Upper lobe of left lung (tissue), 6 donors: ENCODE results near the gene EPS8. TPM values are rescaled to one million over a fixed set of nuclear protein-coding genes. Genes with fewer than 3 reads are reported as not detected.

Experiments
- ATAC-seq, 2 donors: fragments of 200-7000 bp; cut with Tn5 transposase; one replicate each; pipeline ENCODE4 v1.9.1; 2022; ENCODE audit warnings: mild to moderate bottlenecking in 2 of 2, moderate library complexity in 2 of 2; ENCODE audit not compliant: low FRiP score in 2 of 2
- DNase-seq, 2 donors: peaks; one replicate each; pipeline ENCODE4 v3.0.0-alpha.2; 2019 to 2020
- H3K27ac ChIP-seq, 4 donors: fragments of 200-600 bp; sonication (generic); one replicate each; pipeline ENCODE4 v1.5.1; 2016 to 2019
- H3K27me3 ChIP-seq, 4 donors: fragments of 200-600 bp; sonication (generic); one replicate each; pipeline ENCODE4 v1.5.1; 2017 to 2019
- H3K36me3 ChIP-seq, 4 donors: fragments of 200-600 bp; sonication (generic); one replicate each; pipeline ENCODE4 v1.5.1; 2016 to 2019
- H3K4me1 ChIP-seq, 4 donors: fragments of 200-600 bp; sonication (generic); one replicate each; pipeline ENCODE4 v1.5.1; 2018 to 2019
- H3K4me3 ChIP-seq, 4 donors: fragments of 200-600 bp; sonication (generic); one replicate each; pipeline ENCODE4 v1.5.1; 2017 to 2019; ENCODE audit warnings: mild to moderate bottlenecking in 2 of 4, moderate library complexity in 1 of 4
- H3K9me3 ChIP-seq, 4 donors: fragments of 200-600 bp; sonication (generic); one replicate each; pipeline ENCODE4 v1.5.1; 2018 to 2019
- CTCF ChIP-seq, 6 experiments: fragments of 450-650 bp in 4 of 6; fragments of 200-600 bp in 2 of 6; sonication (generic) in 2 of 6; IDR thresholded peaks; one replicate each; pipeline ENCODE4 v1.5.1; 2016 to 2019; ENCODE audit warnings: antibody characterized with exemption in 6 of 6
- EP300 ChIP-seq, 4 donors: sonication (generic); formaldehyde crosslinking; IDR thresholded peaks; one replicate each; pipeline ENCODE4 v1.5.1; 2017; ENCODE audit warnings: antibody characterized with exemption in 4 of 4, control low read depth in 2 of 4
- POLR2A ChIP-seq, 4 donors: fragments of 450-650 bp; IDR thresholded peaks; one replicate each; pipeline ENCODE4 v1.5.1; 2016 to 2017; ENCODE audit warnings: antibody characterized with exemption in 4 of 4, mild to moderate bottlenecking in 2 of 4
- POLR2AphosphoS5 ChIP-seq, 2 donors: sonication (generic); formaldehyde crosslinking; IDR thresholded peaks; one replicate each; pipeline ENCODE4 v1.5.1; 2017; ENCODE audit warnings: antibody characterized with exemption in 2 of 2
- WGBS, 2 donors: methylation state at CpG; one replicate each; pipeline ENCODE4 v1.1.5; 2017 to 2018; 5-methylcytosine and 5-hydroxymethylcytosine counted together
- total RNA-seq, 6 donors: library from RNA; depleted of rRNA in 4 of 6; stranded (reverse); fragments of >200 nt in 4 of 6; gene quantifications; one replicate each; pipeline versions ENCODE4 v1.1.0 to v1.2.1, GENCODE V29; 2016 to 2021
- donor health status: DM: no; HTN: no; CAD: no; lungs with moderate emphysema.
- donor health status: DM: no; HTN: yes; CAD: no; lungs with severe emphysema.

The EPS8 gene
- total RNA-seq, 6 donors from 2014 or later = 43.9 to 112 (median 67.2) TPM

DNA sequence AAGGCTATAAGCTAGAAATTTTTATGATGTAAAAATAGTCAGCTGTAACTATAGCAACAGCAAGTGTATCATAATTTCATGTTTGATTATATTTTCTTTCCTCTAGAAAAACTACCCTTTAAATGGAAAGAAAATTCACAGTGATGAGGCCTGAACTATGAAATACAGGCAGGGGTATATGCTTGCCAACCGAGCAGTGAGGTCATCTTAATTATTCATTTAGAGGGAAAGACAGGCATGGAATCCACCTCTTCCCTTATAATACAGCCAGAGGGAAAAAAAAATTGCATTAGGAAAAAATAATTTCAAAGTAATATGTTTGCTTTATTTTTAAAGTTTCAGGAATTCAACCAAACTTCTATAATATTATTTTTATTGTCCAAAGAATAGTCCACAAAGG is 139.8 kb downstream of the EPS8 start:
- DNase-seq (no peak), ATAC-seq (no peak)
- no peak for TF ChIP-seq CTCF (IDR thresholded peaks at IDR 0.05)
- TF ChIP-seq EP300 (IDR thresholded peaks at IDR 0.05) = no peak
- no peak for TF ChIP-seq POLR2A (IDR thresholded peaks at IDR 0.05)
- TF ChIP-seq POLR2AphosphoS5 (IDR thresholded peaks at IDR 0.05) = no peak
- Histone ChIP-seq H3K36me3 (peaks cover 0 to 3% (median 0%) of the 10 kb centered on the region in 4 donors), H3K27ac (no peak overlapping the region), H3K4me3 (no peak overlapping the region), H3K27me3 (no peaks in the 10 kb centered on the region), H3K9me3 (no peaks in the 10 kb centered on the region), H3K4me1 (no peaks in the 10 kb centered on the region)
- WGBS, 2 donors = 78 to 91% methylated on average over 1 of the region's 1 CpG

DNA sequence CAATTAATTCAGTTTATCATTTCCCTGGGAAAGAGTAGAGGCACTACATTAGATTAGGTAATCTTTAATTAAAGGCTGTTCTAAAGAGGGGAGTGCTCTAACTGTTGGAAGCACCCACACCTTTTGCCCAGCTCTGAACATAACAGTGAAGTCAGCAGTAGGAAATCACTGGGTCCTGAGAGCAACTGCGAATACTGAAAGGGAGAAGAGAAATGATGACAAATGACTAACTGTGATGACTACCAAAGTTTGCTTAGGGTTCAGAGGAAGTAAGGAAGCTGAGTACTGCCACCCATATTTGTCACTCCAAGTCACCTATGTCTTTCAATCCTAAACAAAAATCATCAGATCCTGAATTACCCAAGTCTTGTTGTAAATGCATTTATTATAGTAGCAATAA is 140.6 kb downstream of the EPS8 start:
- TF ChIP-seq POLR2A (IDR thresholded peaks at IDR 0.05) = no peak
- TF ChIP-seq CTCF (IDR thresholded peaks at IDR 0.05) = no peak
- TF ChIP-seq POLR2AphosphoS5 (IDR thresholded peaks at IDR 0.05) = no peak
- no peak for TF ChIP-seq EP300 (IDR thresholded peaks at IDR 0.05)
- Histone ChIP-seq H3K4me3 (no peak overlapping the region), H3K9me3 (no peaks in the 10 kb centered on the region), H3K27ac (no peak overlapping the region), H3K36me3 (peaks cover 0 to 5% (median 2%) of the 10 kb centered on the region in 4 donors), H3K27me3 (no peaks in the 10 kb centered on the region), H3K4me1 (no peaks in the 10 kb centered on the region)
- 70 to 91% methylated on average over 1 of the region's 1 CpG for WGBS, 2 donors
- ATAC-seq = no peak
- DNase-seq = no peak

DNA sequence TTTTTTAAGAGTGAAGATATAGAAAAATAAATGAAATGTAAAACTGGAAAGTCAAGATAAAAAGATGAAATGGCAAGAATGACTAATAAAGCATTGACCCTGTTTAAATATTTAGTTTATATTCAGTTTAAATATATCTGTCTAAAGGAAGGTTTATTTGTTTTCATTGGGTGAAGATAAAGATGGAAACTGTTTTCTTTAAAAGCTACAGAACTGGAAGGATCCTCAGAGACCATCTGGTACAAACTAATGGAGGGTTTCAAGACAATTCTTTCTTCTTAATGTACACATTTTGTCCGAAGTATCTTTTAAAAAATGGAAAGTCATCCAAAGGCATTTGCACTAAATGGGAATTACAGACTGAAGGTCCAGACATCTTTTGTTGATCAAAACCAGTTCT is 142.6 kb downstream of the EPS8 start:
- Histone ChIP-seq H3K36me3 (peaks cover 0 to 4% (median 1%) of the 10 kb centered on the region in 4 donors), H3K4me3 (no peak overlapping the region), H3K27ac (no peak overlapping the region), H3K27me3 (no peaks in the 10 kb centered on the region), H3K4me1 (no peaks in the 10 kb centered on the region), H3K9me3 (no peaks in the 10 kb centered on the region)
- no peak for TF ChIP-seq CTCF (IDR thresholded peaks at IDR 0.05)
- no peak for TF ChIP-seq POLR2AphosphoS5 (IDR thresholded peaks at IDR 0.05)
- no peak for TF ChIP-seq POLR2A (IDR thresholded peaks at IDR 0.05)
- no peak for TF ChIP-seq EP300 (IDR thresholded peaks at IDR 0.05)
- WGBS, 2 donors = 0% methylated on average over 1 of the region's 1 CpG
- ATAC-seq (no peak), DNase-seq (no peak)

DNA sequence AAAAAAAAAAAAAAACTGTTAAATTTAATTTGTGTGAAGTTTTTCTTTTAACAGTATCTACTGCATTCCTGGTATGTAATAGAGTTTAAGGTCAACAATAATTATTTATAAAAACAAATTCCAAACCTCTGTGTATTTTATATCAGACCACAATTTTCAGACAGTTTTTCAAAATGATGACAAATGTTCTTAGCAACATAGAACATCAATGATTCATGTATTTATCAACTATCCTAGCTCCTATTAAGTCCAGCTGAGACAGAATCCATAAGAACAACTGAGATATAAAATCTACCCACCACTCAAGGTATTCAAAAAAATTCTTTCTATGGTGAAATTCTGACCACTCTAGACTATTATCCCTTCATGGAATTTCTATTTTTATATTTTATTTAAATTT is 144.5 kb downstream of the EPS8 start:
- no peaks in the 10 kb centered on the region for H3K27me3 ChIP-seq
- ATAC-seq (no peak), DNase-seq (no peak)
- no peak overlapping the region for H3K4me3 ChIP-seq
- H3K36me3 ChIP-seq = peaks cover 0 to 14% (median 6%) of the 10 kb centered on the region in 4 donors
- H3K4me1 ChIP-seq = no peaks in the 10 kb centered on the region
- TF ChIP-seq POLR2A (IDR thresholded peaks at IDR 0.05) (no peak), CTCF (IDR thresholded peaks at IDR 0.05) (no peak), POLR2AphosphoS5 (IDR thresholded peaks at IDR 0.05) (no peak)
- H3K9me3 ChIP-seq = no peaks in the 10 kb centered on the region
- H3K27ac ChIP-seq = no peak overlapping the region

DNA sequence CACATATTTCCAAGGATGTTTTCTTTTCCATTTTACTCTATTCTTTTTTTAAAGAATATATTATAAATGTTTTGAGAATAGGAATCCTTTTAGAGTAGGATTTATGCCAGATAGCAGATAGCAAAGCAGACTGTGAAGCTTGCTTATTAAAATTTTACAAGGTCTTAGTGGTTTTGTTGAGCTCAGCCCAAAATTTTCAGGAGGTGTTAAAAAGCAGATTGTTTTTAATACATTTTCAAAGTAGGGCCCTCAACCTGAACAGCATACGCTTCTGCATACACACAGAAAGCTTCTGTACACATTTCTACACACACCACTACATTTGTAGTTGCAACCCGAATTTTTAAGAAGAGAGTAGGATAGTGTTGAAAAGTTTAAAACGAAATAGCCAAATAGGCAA is 151.0 kb downstream of the EPS8 start:
- no peak for TF ChIP-seq POLR2AphosphoS5 (IDR thresholded peaks at IDR 0.05)
- Histone ChIP-seq H3K4me1 (peaks cover 0 to 6% (median 0%) of the 10 kb centered on the region in 4 donors), H3K27me3 (no peaks in the 10 kb centered on the region), H3K4me3 (no peak overlapping the region), H3K9me3 (no peaks in the 10 kb centered on the region), H3K36me3 (peaks cover 0 to 11% (median 5%) of the 10 kb centered on the region in 4 donors), H3K27ac (no peak overlapping the region)
- WGBS, 2 donors = 53 to 74% methylated on average over 3 of the region's 3 CpGs
- DNase-seq = no peak
- ATAC-seq = no peak
